SK-N-SH (cell line): Measurements from ENCODE around the gene JAKMIP1. TPM values are rescaled to one million over a fixed set of nuclear protein-coding genes. Genes with fewer than 3 reads are reported as not detected.

Experiments
- CTCF ChIA-PET: fragments of 300-600, 350-600 bp; formaldehyde crosslinking; extraction: SDS; loops from one replicate; lab custom pipeline; 2021; lab: Yijun Ruan, JAX
- POLR2A ChIA-PET: fragments of 350-600 bp; sonication (Branson Sonifier 250); formaldehyde crosslinking; extraction: SDS; loops from one replicate; lab custom pipeline; 2020; ENCODE audit warnings: antibody characterized with exemption, inconsistent platforms; lab: Yijun Ruan, JAX
- DNase-seq: peaks from one replicate; pipeline ENCODE4 v3.0.0; 2012
- H2AFZ ChIP-seq: fragments of 200-600 bp; sonication (generic); 2 replicates; pipeline ENCODE4 v1.8.1; 2016; ENCODE audit warnings: antibody characterized with exemption, mild to moderate bottlenecking, low read depth
- H3F3A ChIP-seq: fragments of 200-600 bp; sonication (generic); replicated peaks from 2 replicates; pipeline ENCODE3; 2016; ENCODE audit warnings: antibody characterized with exemption, mild to moderate bottlenecking; ENCODE audit not compliant: insufficient read depth
- H3K27ac ChIP-seq, 2 experiments: fragments of 200-500 bp in 1 of 2; fragments of 200-600 bp in 1 of 2; sonication (Bioruptor generic) in 1 of 2; sonication (generic), shearing (Covaris generic) in 1 of 2; 2 replicates each; pipeline versions ENCODE4 v1.5.1 to v1.6.1; 2014 to 2016; ENCODE audit warnings: low read depth in 2 of 2, inconsistent platforms in 1 of 2, low read length in 1 of 2, mild to moderate bottlenecking in 1 of 2, mixed read lengths in 1 of 2
- H3K27me3 ChIP-seq: fragments of 200-600 bp; sonication (generic), shearing (Covaris generic); 2 replicates; pipeline ENCODE4 v1.6.1; 2016; ENCODE audit warnings: mixed run types; ENCODE audit not compliant: insufficient read depth
- H3K36me3 ChIP-seq, 2 experiments: fragments of 200-500 bp in 1 of 2; fragments of 200-600 bp in 1 of 2; sonication (Bioruptor generic) in 1 of 2; sonication (generic) in 1 of 2; replicated peaks in 1 of 2; 2 replicates each; pipeline versions ENCODE3 to v1.5.1; 2014 to 2016; ENCODE audit warnings: low read length in 1 of 2, mild to moderate bottlenecking in 1 of 2; ENCODE audit not compliant: insufficient read depth in 2 of 2, control insufficient read depth in 1 of 2
- H3K4me1 ChIP-seq, 2 experiments: fragments of 200-500 bp in 1 of 2; fragments of 200-600 bp in 1 of 2; sonication (Bioruptor generic) in 1 of 2; sonication (generic), shearing (Covaris generic) in 1 of 2; 2 replicates each; pipeline versions ENCODE4 v1.5.1 to v1.6.1; 2014 to 2016; ENCODE audit warnings: low read depth in 1 of 2, low read length in 1 of 2, mixed run types in 1 of 2; ENCODE audit not compliant: insufficient read depth in 2 of 2, control insufficient read depth in 1 of 2
- H3K4me2 ChIP-seq: fragments of 200-600 bp; sonication (generic), shearing (Covaris generic); 2 replicates; pipeline ENCODE4 v1.6.1; 2017; ENCODE audit warnings: mixed run types
- H3K4me3 ChIP-seq, 2 experiments: fragments of 200-500 bp in 1 of 2; fragments of 200-600 bp in 1 of 2; sonication (Bioruptor generic) in 1 of 2; sonication (generic), shearing (Covaris generic) in 1 of 2; 2 replicates each; pipeline versions ENCODE4 v1.5.1 to v1.8.1; 2014 to 2016; ENCODE audit warnings: low read depth in 2 of 2, inconsistent platforms in 1 of 2, low read length in 1 of 2, mild to moderate bottlenecking in 1 of 2, mixed read lengths in 1 of 2, moderate library complexity in 1 of 2
- H3K79me2 ChIP-seq: fragments of 200-600 bp; sonication (generic); 2 replicates; pipeline ENCODE4 v1.8.1; 2017; ENCODE audit warnings: mild to moderate bottlenecking; ENCODE audit not compliant: insufficient read depth
- H3K9ac ChIP-seq: fragments of 200-600 bp; sonication (generic); 2 replicates; pipeline ENCODE4 v1.6.1; 2017; ENCODE audit warnings: mixed run types
- H3K9me2 ChIP-seq: fragments of 200-600 bp; sonication (generic); 2 replicates; pipeline ENCODE4 v1.6.1; 2017; ENCODE audit warnings: mixed run types
- H3K9me3 ChIP-seq: fragments of 200-600 bp; sonication (generic); 2 replicates; pipeline ENCODE4 v1.6.1; 2017; ENCODE audit warnings: mixed run types, mild to moderate bottlenecking, moderate library complexity
- H4K20me1 ChIP-seq: fragments of 200-600 bp; sonication (generic); 2 replicates; pipeline ENCODE4 v1.6.1; 2017; ENCODE audit warnings: mild to moderate bottlenecking, mixed run types; ENCODE audit not compliant: insufficient read depth
- EZH2phosphoT487 ChIP-seq: fragments of 200-600 bp; sonication (generic); IDR thresholded peaks from 2 replicates; pipeline ENCODE4 v1.6.1; 2017; ENCODE audit warnings: low read depth, mixed run types, mild to moderate bottlenecking, antibody characterized with exemption, moderate library complexity, borderline replicate concordance
- MXI1 ChIP-seq: IDR thresholded peaks from 2 replicates; pipeline ENCODE4 v1.6.1; 2012; ENCODE audit warnings: mild to moderate bottlenecking, low read depth, low read length, improper control_type of control experiment
- NFIC ChIP-seq: IDR thresholded peaks from 2 replicates; pipeline ENCODE4 v1.4.0; 2012; ENCODE audit warnings: borderline replicate concordance
- POLR2AphosphoS5 ChIP-seq: IDR thresholded peaks from 2 replicates; pipeline ENCODE4 v1.6.1; 2012; ENCODE audit warnings: low read depth, low read length
- REST ChIP-seq: IDR thresholded peaks from 2 replicates; pipeline ENCODE4 v1.6.1; 2012; ENCODE audit warnings: mild to moderate bottlenecking, low read depth, low read length, moderate library complexity
- USF2 ChIP-seq: fragments of 150-350 bp; IDR thresholded peaks from 2 replicates; pipeline ENCODE4 v1.6.1; 2017; ENCODE audit warnings: antibody characterized with exemption, low read length, low read depth, borderline replicate concordance
- YY1 ChIP-seq: IDR thresholded peaks from 2 replicates; pipeline ENCODE4 v1.4.0; 2012; ENCODE audit warnings: low read depth, mild to moderate bottlenecking
- WGBS: methylation state at CpG from one replicate; pipeline ENCODE4 v1.1.6; 2017; ENCODE audit warnings: low lambda C conversion rate; 5-methylcytosine and 5-hydroxymethylcytosine counted together
- polyA plus RNA-seq, 3 experiments: library from polyadenylated mRNA; depleted of rRNA; stranded (reverse); fragments of >200 nt; gene quantifications; 2 replicates each; pipeline ENCODE4 v1.2.3, GENCODE V29; 2012

Gene JAKMIP1
- polyA plus RNA-seq, 1 of the 3 experiments (the other 2 are of a cell fraction): 0.54 TPM

- TF ChIP-seq USF2 (no peak), EZH2phosphoT487 (no peak), REST (no peak), MXI1 (no peak)
- TF ChIP-seq, all 33 proteins: peak for 0
Observed at GRCh38 chr4:5991405-5991804, 208.9 kb downstream of the JAKMIP1 start (continued).

- H3F3A ChIP-seq: no peaks in the 10 kb centered on the region
- no peaks in the 10 kb centered on the region for H3K27me3 ChIP-seq
- no peaks in the 10 kb centered on the region for H4K20me1 ChIP-seq
- H3K9me2 ChIP-seq: no peaks in the 10 kb centered on the region
- no peak overlapping the region for H2AFZ ChIP-seq
- no peak for TF ChIP-seq POLR2AphosphoS5
- TF ChIP-seq YY1: no peak
- TF ChIP-seq NFIC: no peak
- H3K4me1 ChIP-seq: no peaks in the 10 kb centered on the region
- no peak for DNase-seq
- H3K27ac ChIP-seq: no peak overlapping the region
- H3K4me3 ChIP-seq: no peak overlapping the region
- no peaks in the 10 kb centered on the region for H3K9me3 ChIP-seq
- no peaks in the 10 kb centered on the region for H3K79me2 ChIP-seq
- H3K9ac ChIP-seq: no peak overlapping the region
- ChIA-PET POLR2A (no interaction called here), CTCF (interaction anchor here (0.6 to 5.9 kb wide), 4 partner anchors 7 to 339 kb away, joined by 3 to 50 read pairs (median 4); no protein-coding TSS in a partner anchor)
- no peaks in the 10 kb centered on the region for H3K36me3 ChIP-seq
- H3K4me2 ChIP-seq: no peak overlapping the region
- WGBS: 58% methylated on average over 11 of the region's 16 CpGs
Observed at GRCh38 chr4:5990446-5991160, 209.7 kb downstream of the JAKMIP1 start.
